Activated T-helper 1 cell treated with anti-CD3 and anti-CD28 coated beads, Interleukin-2, amount 50 U/mL, for 16 hours (primary cell): ENCODE data around the gene FOSL2.

Experiments used
- DNase-seq, 2 donors: peaks; one replicate each; pipeline ENCODE4 v3.0.0-alpha.2; 2020; ENCODE audit warnings: low read depth in 1 of 2, low spot score in 1 of 2

FOSL2 gene

DNA sequence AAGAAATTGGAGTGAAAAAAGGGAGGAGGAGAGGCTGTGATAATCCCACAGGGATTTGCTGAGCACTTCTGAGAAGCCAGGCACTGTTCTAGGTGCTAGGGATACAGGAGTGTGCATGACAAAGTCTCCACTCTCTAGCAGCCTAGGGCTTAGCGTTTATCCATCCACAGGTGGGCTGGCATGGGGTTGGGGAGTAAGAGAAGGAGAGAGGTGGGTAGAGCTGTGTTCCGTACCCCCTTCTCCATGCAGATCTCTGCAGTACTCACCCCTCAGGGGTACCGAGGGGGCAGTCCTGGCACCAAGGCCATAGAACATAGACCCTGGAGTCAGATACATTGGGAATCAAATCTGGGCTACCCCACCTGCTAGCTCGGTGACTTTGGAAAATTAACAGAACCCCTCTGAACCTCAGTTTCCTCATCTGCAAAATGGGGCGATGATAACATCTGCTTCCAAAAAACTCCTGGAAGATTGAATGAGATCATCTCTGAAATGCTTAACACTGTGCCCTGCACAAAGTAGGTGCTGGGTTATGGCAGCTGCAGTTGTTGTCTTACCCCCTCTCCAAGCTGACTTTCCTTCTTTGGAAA, 18.6 kb downstream of the FOSL2 start:
- DNase-seq, result no peak

DNA sequence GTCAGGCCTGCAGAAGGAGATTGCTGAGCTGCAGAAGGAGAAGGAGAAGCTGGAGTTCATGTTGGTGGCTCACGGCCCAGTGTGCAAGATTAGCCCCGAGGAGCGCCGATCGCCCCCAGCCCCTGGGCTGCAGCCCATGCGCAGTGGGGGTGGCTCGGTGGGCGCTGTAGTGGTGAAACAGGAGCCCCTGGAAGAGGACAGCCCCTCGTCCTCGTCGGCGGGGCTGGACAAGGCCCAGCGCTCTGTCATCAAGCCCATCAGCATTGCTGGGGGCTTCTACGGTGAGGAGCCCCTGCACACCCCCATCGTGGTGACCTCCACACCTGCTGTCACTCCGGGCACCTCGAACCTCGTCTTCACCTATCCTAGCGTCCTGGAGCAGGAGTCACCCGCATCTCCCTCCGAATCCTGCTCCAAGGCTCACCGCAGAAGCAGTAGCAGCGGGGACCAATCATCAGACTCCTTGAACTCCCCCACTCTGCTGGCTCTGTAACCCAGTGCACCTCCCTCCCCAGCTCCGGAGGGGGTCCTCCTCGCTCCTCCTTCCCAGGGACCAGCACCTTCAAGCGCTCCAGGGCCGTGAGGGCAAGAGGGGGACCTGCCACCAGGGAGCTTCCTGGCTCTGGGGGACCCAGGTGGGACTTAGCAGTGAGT, 19.4 kb downstream of the FOSL2 start:
- DNase-seq, result no peak

DNA sequence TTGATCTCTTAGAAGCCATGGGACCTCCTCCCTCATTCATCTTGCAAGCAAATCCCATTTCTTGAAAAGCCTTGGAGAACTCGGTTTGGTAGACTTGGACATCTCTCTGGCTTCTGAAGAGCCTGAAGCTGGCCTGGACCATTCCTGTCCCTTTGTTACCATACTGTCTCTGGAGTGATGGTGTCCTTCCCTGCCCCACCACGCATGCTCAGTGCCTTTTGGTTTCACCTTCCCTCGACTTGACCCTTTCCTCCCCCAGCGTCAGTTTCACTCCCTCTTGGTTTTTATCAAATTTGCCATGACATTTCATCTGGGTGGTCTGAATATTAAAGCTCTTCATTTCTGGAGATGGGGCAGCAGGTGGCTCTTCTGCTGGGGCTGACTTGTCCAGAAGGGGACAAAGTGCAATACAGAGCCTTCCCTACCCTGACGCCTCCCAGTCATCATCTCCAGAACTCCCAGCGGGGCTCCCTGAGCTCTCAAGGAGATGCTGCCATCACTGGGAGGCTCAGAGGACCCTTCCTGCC, 20.0 kb downstream of the FOSL2 start:
- no peak for DNase-seq

DNA sequence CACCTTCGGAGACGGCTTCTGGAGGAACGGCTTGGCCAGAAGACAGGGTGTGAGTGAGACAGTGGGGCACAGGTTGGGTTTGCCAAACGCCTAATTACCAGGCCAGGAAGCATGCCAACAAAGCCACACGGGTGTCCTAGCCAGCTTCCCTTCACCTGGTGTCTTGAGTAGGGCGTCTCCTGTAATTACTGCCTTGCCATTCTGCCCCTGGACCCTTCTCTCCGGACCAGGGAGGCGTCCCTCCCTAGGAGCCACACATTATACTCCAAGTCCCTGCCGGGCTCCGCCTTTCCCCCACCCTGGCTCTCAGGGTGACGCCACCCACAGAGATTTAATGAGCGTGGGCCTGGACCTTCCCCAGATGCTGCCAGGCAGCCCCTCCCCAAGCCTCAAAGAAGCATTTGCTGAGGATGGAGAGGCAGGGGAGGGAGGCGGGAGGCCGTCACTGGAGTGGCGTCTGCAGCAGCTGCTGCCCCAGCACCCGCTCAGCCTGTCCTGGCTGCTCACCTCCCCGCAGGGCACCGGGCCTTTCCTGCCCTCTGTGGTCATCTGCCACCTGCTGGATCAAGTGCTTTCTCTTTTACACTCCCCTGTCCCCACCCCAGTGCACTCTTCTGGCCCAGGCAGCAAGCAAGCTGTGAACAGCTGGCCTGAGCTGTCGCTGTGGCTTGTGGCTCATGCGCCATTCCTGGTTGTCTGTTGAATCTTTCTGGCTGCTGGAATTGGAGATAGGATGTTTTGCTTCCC, 20.7 kb downstream of the FOSL2 start:
- DNase-seq, result no peak

DNA sequence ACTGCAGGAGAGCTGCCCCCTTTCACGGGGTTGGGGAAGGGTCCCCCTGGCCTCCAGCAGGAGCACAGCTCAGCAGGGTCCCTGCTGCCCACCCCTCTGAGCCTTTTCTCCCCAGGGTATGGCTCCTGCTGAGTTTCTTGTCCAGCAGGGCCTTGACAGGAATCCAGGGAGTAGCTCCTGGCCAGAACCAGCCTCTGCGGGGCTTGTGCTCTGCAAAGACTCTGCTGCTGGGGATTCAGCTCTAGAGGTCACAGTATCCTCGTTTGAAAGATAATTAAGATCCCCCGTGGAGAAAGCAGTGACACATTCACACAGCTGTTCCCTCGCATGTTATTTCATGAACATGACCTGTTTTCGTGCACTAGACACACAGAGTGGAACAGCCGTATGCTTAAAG, 21.2 kb downstream of the FOSL2 start:
- no peak for DNase-seq

DNA sequence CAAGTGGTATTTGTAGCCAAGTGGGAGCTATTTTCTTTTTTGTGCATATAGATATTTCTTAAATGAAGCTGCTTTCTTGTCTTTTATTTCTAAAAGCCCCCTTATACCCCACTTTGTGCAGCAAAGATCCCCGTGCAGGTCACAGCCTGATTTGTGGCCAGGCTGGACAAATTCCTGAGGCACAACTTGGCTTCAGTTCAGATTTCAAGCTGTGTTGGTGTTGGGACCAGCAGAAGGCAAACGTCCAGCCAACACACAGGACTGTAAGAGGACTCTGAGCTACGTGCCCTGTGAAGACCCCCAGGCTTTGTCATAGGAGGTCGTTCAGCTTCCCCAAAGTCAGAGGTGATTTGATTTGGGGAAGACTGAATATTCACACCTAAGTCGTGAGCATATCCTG, 21.9 kb downstream of the FOSL2 start:
- DNase-seq, result no peak

DNA sequence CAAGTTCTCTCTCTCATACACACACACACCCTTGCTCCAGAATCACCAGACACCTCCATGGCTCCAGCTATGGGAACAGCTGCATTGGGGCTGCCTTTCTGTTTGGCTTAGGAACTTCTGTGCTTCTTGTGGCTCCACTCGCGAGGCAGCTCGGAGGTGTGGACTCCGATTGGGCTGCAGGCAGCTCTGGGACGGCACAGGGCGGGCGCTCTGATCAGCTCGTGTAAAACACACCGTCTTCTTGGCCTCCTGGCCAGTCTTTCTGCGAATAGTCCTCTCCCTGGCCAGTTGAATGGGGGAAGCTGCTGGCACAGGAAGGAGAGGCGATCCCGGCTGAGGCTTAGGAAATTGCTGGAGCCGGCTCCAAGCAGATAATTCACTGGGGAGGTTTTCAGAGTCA, 22.4 kb downstream of the FOSL2 start:
- no peak for DNase-seq

DNA sequence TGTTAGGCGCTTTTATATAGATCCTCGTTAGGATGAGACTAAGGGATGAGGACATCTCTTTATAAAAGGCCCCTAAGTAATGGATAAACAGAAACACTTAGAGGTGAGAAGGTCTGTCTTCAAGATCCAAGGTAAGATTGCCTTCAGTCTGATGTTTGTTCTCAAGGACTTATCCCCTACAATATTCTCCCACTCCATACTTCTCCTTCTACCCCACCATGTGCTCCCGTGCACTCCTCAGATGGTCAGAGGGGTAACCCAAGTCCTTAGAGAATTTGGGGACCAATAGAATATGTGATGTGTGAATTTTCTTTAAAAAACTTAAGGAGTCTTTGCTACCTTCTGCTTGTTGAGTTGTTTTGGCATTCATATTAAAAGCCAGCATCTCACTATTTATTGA, 23.1 kb downstream of the FOSL2 start:
- DNase-seq, result no peak

DNA sequence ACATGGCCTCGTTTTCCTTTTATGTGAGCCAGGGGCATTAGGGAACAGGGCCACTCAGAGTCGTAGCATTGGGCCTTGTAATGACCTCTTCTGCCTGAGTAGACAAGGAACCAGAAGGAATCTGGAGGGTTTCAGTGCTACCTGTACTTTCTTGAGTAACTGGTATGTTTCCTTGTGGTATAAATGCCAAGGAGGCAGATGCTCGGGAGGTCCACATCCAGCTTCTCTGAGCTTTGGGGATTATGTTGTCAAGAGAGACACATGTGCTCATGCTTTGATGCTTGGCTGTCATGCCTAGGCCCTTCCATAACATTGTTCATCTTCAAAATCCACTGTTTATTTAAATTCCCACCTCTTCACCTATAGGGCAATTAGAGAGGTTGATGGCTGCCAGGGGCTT, 26.3 kb downstream of the FOSL2 start:
- no peak for DNase-seq

DNA sequence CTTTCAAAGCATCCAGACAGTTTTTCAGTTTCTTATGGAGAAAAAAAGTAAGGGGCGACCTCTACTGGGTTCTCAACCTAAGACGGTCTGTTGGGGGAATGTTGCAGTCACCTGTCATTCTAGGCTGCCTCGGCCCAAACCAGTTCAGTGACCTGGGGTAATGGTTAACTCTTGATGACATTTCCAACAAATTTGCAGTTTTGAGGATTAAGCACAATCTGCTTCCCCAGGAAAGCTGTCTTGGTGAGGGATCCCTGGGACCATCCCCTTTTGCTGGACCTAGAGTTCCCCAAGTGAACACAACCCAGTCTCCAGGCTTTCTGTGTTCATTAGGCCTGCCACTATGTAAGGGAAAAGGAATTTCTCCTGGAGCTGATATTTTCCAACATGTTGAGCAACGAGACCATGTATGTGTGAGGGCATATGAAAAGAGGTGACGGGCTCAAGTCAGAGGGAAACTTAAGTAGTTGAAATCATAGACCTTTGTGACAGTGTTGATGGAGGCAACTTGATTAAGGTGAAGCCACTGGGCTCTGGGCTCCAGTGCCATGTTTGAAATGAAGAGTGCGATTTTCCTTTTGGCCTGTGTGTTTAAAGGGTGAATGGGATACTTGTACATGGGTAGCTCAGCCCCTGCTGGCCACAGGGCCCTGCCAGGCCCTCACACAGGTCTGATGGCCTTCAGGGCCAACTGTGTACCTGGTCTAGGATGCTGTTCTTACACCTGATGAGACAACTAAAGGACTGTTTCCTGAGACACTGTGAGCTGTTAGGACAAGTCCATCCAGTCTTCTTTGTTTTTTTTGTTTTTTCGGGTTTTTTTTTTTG, 27.0 kb downstream of the FOSL2 start:
- no peak for DNase-seq

DNA sequence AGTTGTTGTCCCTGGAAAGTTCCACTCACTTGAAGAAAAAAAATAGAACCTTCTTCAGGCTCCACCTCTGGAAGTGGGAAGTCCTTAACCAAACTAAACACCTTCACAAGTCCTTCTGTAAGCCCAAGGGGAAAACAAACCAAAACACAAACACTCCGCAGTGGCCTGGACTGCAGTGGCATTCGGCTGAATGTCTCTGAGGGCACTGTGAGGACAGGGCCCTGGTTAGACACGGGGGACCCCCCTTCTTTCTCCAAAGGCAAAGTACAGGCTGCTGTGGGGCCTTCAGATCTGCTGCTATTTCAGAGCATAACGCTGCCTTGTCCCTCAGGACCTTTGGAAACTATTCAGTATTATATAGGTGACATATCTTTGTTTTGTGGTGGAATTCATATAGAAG, 28.1 kb downstream of the FOSL2 start:
- no peak for DNase-seq

DNA sequence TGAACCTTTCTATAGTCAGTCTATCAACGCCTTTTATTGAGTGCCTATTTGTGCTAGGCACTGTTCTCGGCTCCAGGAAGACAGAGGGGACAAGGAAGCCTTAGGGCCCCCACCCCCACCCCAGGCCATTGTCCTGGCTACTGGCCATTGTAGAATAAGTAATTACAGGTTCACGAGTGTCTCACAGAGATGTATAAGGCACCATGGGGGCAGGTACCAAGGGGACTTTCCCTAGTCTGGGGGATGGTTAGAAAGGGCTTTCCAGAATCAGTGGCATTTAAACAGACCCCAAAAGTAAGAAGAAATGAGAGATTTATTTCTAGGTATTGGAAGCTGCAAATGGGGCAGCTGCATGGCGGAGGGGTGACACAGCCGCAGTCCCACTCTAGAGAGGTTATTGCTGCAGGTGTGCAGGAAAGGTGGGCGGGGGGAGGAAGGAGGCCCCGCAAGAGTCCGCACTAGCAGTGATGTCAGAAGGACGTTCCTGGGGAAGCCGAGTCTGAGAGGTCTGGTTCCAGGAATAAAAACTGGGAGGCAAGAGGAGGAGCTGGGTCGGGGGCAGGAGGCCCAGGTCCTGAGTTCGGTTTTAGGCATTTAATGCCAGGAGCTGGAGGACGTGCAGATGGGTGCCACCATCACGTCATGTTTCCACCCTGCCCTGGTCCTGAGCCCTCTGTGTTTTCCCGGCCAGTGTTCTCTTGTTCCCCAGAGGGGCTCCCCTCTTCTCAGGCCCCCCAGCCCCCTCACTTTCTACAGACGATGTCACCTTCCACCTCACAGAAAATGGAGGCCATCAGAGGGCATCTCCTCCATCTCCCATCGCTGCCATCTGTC, 30.5 kb downstream of the FOSL2 start:
- no peak for DNase-seq

DNA sequence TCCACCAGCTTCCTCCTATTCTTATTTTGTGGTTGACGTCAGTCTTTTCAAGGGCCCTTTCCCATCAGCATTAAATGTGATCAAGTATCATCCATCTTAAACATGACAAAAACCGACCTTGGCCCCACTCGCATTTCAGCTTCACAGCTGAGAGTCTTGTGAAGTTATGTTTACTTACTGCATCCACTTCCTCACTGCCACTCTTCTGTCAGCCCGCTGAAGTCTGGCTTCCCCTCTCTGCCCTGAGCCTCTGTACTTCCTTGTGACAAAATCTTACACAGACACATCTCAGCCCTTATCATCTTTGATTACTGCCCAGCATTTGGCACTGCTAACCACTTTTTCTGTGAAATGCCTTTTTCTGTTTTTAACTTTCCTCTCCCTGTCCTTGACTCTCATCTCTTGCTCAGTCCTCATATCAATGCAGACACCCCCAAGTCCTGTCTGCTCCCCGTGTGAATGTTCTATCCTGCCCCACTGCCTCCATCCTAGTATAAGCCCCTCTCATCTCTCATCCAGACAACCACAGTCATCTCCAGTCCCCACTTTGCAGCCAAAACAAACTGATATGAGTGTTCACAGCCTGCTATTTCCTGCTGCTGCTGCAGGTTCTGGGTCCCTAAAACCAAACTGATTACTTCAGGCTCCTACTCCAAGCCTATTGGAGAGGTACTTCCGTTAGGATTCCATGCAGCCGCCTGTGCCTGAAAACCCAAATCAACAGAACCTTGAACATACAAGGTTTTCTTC, 31.4 kb downstream of the FOSL2 start:
- DNase-seq, result no peak

DNA sequence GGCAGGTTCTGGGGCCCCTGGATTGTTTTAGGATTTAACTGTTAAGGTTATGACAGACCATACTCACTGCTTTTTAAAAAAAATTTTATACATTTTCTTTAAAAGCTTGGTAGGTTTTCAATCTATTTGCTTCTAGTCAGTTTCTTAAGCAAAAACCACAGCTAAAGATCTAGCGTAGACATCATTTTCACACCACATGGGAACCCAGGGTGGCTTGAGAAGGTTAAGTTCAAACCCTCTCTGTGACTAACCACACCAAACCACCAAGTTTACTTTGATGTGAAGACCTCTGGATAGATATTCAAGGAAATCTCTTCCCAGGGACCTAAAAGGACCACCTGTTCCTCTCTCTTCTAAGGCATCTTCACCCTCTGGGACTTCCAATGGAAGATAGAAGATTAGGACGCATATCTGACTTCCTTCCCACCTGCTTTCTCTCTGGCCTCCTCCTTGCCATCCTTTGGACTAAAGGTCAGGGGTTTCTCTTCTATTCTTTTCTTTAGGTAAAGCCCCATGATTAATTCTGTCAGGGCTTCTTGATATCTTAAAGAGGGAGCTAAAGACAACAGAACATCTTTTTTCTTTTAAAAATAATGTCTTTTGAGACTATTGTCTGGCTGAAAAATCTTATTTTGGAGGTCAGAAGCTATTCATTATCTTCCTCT, 32.3 kb downstream of the FOSL2 start:
- no peak for DNase-seq

DNA sequence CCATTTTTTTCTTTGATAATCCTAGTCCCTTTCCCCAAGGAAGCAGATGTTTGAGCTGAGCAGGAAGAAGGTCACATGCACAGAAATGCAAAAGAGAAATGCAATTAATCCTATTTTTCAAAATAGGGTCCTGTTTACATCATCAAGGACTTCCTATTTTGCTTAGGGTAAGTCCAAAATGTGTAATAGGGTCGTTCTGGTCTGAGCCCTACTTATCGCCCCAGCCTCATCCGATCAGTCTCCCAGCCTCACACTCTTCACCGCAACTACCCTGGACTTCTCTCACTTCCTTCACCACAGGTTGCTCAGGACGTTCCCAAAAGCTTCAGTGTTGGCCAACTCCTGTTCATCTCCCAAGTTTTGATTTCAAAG, 32.8 kb downstream of the FOSL2 start:
- no peak for DNase-seq

DNA sequence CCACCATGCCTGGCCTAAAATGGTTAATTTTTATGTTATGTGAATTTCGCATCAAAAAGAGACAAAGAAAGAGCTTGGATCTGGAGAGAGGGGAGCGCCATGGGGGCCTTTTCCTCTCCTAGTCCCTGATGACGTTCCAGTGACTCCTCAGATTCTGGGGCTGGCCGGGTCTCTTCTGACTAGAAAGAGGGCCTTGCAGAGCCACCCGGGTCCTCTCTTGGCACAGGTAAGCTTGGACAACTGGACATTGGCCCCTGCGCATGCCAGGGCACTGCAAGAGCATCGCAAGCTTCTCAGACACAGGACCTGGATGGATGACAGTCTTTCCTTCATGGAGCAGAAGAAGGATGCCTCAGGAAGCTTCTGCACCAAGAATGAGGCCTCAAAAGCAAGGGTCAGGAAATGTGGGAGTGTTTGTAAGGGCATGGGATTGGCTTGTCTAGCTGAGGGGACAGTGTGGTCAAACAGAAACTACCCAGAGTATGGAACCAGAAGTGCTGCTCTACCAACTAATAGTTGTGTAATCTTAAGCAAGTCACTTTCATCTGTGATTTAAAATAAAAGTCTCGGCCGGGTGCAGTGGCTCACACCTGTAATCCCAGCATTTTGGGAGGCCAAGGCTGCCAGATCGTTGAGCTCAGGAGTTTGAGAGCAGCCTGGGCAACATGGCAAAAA, 35.2 kb downstream of the FOSL2 start:
- DNase-seq, result no peak

DNA sequence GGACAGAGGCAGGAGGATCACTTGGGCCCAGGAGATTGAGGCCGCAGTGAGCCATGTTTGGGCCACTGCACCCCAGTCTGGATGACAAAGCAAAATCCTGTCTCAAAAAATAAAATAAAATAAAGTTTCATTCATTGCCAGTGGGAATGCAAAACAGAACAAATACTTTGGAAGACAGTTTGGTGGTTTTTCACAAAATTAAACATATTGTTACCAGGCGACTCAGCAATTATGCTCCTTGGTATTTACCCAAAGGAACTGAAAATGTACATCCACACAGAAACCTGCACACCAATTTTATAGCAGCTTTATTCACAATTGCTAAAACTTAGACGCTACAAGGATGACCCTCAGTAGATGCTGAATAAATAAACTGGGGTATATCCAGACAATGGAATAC, 35.8 kb downstream of the FOSL2 start:
- no peak for DNase-seq

DNA sequence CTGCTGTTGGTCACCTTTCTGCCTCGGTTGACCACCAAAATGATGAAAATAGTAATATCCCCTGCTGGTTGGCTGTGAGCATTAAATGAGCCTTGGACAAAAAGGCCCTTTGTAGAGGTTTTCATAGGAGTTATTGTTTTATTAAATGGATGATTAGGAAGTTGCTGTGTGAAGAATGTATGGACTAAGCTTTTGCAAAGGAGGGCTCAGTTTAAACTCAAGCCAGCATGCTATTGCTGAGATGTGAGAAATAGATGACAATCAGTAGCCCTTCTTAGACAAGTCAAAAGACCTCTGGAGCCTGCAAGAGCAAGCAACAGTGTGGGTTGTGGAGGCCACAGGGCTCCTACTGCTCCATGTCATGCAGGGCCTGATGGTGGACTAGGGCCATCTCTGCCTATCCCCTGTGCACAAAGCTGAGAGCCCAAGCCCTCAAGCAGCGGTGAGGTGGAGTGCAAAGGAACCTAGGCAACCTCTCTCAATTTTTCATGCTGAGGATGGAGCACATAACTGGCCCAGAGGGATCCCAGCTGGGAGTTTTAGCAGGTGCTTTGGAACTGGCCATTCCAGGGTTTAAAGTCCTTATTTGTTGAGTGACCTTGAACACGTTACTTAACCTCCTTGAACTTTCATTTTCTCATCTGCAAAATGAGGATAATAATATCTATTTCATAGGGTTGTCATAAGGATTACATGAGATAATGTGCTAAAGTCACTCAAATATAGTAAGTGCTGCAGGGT, 37.1 kb downstream of the FOSL2 start:
- no peak for DNase-seq
